Stimulated activated CD4-positive, alpha-beta T cell treated with anti-CD3 and anti-CD28 coated beads, Interleukin-1b, Interleukin-23, amount 100 ng/mL, for 24 hours (primary cell): Measurements from ENCODE around the gene SAP30BP.

Source experiments
- DNase-seq, 4 experiments: peaks; one replicate each; pipeline ENCODE4 v3.0.0-alpha.2; 2020; ENCODE audit warnings: low read depth in 4 of 4, low spot score in 1 of 4

The SAP30BP gene

DNA sequence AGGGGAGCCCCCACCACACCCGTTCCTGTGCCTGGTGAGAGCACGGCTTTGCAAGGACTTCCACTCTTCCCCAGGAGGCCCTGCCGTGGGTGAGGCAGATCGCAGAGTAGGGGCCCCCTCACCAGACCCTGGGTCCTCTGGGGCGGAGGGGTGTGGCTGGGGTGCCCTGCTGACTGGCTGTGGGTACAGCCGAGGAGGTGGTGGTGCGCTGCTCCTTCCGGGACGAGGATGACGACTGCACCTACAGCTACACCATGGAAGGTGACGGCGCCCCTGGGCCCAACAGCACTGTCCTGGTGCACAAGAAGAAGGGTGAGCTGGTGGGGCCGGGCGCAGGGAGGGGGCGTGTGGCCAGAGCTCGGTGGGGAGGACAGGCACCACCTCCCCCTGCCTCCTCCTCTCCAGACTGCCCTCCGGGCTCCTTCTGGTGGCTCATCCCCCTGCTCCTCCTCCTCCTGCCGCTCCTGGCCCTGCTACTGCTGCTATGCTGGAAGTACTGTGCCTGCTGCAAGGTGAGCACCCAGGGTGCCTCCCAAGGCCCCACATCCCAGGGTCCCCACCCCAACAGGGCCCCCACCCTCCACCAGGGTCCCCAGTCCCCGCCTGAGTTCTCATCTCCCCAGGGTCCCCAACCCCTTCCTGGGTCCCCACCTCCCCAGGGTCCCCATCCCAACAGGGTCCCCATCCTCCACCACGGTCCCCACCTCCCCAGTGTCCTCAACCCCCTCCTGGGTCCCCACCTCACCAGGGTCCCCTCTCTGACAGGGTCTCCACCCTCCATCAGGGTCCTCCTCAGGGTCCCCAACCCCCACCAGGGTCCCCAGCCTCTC, 70.2 kb downstream of the SAP30BP start:
- no peak for DNase-seq

DNA sequence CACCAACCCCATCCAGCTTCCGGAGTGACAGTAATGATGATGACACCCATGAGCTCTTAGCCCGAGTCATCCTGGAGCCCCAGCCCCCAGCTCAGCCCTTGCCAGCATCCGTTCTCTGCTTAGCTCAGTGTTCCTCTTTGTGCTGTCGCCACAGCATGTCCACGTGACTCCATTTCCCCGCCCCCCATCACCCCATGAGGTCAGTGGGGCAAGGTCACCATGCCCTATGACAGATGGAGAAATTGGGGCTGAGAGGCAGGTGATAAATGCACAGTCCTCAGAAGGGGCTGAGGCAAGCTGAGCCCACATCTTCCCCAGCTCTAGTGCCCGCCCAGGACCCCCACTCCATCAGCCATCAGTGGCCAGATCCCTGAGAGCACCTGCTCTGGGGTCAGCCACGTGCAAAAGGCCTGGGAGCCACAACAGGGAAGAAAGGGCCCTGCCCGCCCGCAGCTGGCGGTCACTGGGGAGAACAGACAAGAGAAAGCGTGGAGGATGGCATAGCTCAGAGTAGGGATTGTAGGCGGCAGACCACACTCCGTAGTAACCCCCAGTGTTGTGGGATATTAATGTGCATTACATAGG, 71.2 kb downstream of the SAP30BP start:
- DNase-seq = no peak

DNA sequence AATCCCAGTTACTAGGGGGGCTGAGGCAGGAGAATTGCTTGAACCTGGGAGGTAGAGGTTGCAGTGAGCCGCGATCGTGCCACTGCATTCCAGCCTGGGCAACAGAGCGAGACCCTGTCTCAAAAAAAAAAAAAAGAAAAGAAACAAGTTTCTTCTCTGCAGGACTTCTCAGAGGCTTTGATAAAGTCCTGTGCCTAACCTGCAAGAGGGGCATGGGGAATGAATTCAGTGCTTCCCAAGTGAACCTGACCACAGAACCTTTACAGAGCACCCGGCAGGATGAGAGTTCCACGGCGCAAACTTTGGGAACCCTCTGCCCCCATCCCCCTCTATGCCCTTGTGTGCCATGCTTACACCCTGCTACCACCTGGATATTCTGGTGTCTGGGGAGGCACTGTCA, 72.0 kb downstream of the SAP30BP start:
- no peak for DNase-seq

DNA sequence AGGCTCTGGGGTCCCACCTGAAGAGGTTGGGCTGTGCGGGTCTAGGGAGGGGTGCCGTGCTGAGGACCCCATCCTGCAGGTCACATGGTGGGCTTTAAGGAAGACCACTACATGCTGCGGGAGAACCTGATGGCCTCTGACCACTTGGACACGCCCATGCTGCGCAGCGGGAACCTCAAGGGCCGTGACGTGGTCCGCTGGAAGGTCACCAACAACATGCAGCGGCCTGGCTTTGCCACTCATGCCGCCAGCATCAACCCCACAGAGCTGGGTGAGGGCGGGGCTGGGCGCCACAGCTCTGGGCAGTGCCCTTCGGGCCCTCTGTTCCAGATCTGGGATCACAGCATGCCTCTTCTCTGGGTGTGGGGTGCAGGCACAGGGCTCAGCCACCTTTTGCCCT, 72.7 kb downstream of the SAP30BP start:
- DNase-seq = no peak

DNA sequence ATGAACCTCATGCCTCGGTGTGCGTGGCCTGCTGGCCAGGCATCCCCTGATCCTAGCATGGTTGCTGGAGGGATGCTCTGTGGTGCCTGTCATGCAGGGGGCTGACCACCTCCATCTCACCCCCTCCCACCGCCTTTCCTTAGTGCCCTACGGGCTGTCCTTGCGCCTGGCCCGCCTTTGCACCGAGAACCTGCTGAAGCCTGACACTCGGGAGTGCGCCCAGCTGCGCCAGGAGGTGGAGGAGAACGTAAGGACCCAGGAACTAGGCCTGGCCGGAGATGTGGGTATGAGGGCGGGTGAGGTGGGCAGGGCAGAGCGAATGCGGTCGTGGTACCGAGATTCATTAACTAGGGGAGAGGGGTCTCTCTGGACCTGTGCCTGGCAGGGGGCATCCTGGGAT, 73.1 kb downstream of the SAP30BP start:
- no peak for DNase-seq

DNA sequence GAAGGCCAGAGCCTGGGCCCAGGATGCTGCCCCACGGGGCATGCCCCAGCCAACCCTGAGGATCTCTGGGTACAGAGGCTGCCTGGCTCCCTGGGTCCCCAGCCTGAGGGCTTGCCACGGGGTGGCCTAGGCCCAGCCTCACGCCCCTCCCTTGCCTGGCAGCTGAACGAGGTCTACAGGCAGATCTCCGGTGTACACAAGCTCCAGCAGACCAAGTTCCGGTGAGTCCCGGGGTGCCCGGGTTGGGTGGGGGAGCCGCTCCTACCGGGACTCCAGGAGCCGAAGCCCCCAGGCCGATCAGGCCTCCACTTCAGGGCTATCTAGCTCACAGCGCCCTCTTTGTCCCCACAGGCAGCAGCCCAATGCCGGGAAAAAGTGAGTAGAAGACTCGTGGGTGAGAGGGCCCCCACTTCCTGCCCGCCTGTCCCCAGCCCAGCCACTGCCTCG, 73.5 kb downstream of the SAP30BP start:
- no peak for DNase-seq

DNA sequence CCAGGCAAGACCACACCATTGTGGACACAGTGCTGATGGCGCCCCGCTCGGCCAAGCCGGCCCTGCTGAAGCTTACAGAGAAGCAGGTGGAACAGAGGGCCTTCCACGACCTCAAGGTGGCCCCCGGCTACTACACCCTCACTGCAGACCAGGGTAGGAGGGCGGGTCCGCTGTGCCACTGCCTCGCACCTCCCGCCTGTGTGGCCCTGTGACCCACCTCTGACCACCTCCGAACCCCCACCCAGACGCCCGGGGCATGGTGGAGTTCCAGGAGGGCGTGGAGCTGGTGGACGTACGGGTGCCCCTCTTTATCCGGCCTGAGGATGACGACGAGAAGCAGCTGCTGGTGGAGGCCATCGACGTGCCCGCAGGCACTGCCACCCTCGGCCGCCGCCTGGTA, 75.2 kb downstream of the SAP30BP start:
- no peak for DNase-seq

DNA sequence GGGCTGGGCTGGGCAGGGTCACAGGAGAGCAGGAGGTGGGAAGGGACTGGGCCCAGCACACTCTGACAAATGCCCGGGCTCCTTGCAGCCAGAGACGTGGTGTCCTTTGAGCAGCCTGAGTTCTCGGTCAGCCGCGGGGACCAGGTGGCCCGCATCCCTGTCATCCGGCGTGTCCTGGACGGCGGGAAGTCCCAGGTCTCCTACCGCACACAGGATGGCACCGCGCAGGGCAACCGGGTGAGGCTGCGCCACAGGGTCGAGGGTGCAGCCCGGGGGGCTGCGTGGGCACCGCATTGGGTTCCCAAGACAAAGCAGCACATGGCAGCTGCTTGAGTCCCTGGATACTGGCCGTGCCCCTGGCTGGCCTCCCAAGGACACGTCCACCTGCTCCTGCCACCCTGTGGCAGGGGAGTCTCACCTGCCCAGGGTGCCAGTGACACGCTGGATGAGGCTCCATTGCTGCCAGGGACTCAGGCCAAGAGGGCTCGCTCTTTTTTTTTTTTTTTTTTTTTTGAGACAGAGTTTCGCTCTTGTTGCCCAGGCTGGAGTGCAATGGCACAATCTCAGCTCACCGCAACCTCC, 76.6 kb downstream of the SAP30BP start:
- no peak for DNase-seq

DNA sequence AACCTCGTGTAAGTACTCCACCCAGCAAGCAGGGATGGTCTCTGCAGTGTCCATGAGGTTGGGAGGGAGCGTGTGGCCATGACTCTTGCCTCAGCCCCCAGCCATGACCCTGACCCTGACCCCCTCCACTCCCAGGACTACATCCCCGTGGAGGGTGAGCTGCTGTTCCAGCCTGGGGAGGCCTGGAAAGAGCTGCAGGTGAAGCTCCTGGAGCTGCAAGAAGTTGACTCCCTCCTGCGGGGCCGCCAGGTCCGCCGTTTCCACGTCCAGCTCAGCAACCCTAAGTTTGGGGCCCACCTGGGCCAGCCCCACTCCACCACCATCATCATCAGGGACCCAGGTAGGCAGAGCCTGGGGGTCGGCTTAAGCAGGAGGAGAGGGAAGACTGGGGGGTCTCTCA, 81.6 kb downstream of the SAP30BP start:
- no peak for DNase-seq

DNA sequence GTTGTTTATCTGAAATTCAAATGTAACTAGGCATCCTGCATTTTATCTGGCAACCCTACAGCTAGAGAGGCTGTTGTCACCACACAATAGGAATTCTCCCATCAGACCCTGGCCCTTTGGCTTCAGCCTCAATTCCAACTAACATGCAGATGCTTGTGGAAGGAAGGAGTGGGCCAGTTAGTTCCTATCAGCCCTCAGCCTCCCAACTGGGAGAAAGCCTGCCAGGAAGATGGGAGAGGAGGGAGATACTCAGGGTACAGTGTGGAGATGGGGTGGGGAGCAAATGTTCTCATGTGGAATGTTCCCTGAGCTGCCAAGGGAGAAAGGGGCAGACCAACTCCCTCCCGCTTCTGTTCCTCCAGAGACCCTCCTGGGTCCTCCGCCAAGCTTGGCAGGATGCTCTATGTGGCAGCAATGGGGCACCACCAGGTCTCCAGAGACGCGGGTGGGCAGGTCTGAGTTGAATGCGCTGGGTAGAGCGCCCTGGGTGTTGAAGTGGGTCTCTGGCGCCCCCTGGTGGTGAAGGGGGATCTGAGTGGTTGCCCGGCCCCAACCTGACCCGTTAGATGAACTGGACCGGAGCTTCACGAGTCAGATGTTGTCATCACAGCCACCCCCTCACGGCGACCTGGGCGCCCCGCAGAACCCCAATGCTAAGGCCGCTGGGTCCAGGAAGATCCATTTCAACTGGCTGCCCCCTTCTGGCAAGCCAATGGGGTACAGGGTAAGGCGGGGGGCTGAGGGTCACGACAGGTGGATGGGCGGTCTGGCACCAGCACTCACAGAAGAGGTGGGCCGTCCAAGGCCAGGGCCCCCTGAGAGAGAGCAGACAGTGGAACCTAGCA, 82.6 kb downstream of the SAP30BP start:
- DNase-seq = peak; percentile 84 to 97 (median 90)

DNA sequence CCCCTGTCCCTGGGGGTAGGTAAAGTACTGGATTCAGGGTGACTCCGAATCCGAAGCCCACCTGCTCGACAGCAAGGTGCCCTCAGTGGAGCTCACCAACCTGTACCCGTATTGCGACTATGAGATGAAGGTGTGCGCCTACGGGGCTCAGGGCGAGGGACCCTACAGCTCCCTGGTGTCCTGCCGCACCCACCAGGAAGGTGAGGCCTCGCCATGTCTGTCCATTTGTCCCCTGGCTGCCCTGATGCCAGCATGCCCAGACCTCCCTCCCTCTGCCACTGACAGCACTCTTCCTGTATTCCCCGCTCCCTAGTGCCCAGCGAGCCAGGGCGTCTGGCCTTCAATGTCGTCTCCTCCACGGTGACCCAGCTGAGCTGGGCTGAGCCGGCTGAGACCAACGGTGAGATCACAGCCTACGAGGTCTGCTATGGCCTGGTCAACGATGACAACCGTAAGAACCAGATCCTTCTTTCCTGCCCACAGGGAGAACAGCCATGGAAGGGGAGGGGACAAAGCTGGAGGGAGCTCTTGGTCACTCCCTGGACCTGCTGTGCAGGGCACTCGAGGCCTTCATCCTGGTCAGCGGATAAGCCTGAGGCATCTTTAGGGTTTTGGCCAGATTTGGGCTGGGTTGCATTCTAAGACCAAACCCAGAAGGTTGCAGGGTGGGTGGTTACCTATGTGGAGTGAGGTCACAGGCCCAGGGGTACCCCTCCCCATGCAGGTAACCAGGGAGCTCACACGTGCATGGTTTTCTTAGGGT, 83.7 kb downstream of the SAP30BP start:
- no peak for DNase-seq

DNA sequence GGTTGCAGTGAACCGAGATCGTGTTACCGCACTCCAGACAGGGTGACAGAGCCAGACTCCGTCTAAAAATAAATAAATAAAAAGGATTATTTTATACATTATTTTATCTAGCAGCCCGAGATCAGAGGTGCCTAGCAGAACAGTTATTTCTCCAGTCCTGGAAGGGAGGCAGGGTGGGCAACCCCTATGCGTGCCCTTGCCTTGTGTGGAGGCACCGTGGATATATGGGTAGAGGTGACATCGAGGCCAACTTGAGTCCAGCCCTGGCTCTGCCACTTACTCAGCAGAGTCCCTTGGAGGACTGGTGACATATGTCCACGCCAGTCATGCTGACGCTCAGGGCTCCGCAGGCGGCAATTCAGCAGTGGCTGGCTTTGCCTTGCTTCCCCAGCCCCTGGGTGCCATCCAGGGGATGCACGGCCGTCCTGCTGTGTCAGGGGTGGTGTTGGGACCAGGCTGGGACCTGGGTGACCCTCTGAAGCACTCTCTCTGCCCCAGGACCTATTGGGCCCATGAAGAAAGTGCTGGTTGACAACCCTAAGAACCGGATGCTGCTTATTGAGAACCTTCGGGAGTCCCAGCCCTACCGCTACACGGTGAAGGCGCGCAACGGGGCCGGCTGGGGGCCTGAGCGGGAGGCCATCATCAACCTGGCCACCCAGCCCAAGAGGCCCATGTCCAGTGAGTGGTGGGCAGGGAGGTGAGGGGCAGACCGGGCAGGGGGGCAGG, 84.7 kb downstream of the SAP30BP start:
- no peak for DNase-seq

DNA sequence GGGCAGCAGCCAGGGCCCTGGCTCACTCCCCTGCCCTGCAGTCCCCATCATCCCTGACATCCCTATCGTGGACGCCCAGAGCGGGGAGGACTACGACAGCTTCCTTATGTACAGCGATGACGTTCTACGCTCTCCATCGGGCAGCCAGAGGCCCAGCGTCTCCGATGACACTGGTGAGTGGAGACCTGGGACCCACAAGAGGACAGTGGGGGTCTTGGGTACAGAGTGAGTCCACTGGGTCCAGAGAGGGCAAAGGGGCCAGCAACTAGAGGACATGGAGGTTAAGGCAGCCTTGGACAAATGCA, 85.2 kb downstream of the SAP30BP start:
- no peak for DNase-seq

DNA sequence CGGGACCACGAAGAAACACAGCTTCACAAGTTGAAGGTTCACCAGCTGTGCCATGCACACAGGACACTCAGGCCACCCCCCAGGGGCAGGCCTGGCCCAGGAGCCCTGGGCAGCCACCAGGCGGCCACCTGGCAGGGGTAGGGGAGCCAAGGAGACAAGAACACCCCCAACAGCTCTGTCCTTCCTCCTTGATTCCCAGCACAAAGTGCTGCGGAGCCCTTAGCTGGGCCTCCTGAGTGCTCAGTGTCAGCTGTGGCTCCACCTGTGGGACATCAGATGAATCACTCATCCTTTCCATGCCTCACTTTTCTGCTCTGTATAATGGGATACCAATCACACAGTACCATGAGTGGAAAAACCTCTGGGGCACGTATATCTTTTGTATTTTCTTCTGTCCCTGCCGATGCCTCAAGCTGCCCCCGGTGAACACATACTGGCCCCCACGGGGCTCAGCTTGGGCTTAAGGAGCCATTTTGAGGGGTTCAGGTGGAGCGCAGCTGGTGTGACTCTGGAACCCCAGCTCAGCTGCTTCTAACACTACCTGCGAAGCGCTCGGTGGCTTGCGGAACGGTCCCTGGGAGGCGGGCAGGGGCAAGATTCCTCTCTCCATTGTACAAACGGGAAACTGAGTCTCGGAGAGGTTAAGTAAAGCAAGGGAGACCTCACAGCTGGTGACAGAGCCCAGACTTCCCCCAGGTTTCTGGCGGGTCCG, 85.8 kb downstream of the SAP30BP start:
- no peak for DNase-seq

DNA sequence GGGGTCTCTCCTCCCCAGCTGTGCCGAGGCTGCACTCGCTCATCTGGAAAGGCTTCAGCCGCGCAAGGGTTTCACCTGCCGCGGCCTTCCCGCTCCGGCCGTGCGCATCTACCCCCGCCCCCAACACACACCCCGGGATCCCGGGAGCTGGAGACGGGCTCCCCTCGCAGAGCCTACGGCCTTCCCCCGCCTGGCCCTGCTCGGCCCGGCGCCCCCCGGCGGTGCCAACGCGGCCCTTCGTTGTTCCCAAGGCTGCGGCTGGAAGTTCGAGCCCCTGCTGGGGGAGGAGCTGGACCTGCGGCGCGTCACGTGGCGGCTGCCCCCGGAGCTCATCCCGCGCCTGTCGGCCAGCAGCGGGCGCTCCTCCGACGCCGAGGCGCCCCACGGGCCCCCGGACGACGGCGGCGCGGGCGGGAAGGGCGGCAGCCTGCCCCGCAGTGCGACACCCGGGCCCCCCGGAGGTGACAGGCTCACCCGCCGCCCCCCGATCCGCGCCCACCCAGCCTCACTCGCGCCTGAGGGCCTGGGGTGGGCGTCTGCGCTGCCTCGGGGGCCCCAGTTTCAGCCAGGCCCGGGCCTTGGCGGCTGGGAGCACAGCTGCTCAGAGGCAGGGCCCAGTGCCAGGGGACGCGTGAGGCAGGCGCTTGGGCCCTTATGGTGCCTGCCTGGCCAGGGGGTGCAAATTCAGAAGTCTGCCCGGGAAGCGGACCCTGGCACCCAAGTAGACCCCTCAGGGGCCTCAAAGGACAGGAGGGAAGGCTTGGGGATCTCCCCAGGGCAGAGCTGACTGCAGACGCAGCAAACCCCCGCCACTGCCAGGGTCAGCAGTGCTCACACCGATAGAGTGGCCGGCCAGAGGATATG, 86.6 kb downstream of the SAP30BP start:
- DNase-seq = peak in 3 of 4 experiments; percentile 41 to 69 (median 49)

DNA sequence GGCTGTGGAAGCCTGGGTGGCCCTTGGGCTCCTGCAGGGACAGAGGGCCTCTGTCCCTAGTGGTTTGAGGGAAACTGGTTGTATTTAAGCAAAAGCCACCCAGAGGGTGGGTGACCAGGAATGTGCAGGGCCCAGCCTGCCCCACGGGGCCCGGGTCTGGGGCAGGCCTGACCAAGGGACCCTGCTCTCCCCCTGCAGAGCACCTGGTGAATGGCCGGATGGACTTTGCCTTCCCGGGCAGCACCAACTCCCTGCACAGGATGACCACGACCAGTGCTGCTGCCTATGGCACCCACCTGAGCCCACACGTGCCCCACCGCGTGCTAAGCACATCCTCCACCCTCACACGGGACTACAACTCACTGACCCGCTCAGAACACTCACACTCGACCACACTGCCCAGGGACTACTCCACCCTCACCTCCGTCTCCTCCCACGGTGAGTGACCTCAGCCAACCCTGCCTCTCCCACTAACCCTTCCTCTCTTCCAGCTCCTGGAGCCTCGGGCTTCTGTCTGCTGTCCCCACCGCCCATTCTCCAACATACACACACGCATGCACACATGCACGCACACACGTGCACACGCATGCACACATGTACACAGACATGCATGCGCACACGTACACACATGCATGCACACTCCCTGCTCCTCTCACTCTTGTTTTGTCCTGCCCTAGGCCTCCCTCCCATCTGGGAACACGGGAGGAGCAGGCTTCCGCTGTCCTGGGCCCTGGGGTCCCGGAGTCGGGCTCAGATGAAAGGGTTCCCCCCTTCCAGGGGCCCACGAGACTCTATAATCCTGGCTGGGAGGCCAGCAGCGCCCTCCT, 87.5 kb downstream of the SAP30BP start:
- no peak for DNase-seq

DNA sequence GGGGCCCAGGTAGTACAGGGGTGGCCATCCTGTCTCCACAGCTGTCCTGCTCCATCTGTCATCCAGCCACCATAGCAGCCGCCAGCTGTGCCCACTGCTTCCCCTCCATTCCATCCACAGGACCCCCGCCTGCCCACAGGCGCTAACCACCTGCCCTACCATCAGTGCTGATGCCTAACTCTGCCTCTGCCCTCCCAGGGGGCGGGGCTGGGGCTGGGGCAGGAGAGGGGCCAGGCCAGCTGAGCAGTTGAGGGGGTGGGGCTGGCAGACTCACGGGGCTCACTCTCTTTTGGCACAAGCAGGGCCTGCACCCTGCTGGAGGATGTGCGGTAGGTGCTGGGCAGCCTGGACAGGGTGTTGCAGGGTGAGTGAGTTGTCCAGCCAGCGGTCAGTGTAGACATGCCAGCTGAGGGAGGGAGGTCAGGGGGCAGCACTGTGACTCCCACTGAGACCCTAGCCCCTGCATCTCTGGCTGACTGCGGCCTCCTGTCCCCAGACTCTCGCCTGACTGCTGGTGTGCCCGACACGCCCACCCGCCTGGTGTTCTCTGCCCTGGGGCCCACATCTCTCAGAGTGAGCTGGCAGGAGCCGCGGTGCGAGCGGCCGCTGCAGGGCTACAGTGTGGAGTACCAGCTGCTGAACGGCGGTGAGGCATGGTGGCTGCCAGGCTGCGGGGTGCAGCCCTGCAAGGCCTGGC, 88.2 kb downstream of the SAP30BP start:
- DNase-seq = no peak
